Measurements from ENCODE around the gene UFL1.

The UFL1 gene

GRCh38 chr6:96576221-96576620, 54.6 kb downstream of the UFL1 start:
- DNase-seq = no peak

DNA sequence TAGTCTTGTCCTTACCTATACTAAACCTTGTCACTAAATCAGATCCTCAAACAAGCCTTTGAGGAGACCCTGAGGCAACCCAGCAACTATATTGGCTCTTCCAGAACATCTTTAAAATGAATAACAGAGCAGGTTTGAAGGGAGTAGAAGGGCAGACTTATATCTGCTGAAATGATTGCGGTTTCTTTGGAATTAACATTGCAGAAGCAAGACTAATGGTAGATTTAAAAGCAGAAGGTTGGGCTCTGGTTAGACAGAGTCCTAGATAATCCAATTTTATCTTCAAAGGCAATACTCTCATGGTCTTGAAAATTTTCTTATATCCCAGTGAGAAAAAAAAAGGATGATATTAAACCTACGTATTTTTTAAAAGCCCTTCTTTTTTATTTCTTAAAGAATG, 60.4 kb downstream of the UFL1 start:
- no peak for DNase-seq

GRCh38 chr6:96582436-96582835, 60.8 kb downstream of the UFL1 start:
- DNase-seq = no peak

GRCh38 chr6:96604420-96604819, 82.8 kb downstream of the UFL1 start:
- no peak for DNase-seq
